Measurements from ENCODE around the gene WNT2. TPM values are rescaled to one million over a fixed set of nuclear protein-coding genes. Genes with fewer than 3 reads are reported as not detected.

WNT2 gene
- polyA plus RNA-seq, 1 donor from 2014 or later, result not detected

- H3K27ac ChIP-seq (ENCODE audit: low read length), result no peak overlapping the region
- no peaks in the 10 kb centered on the region for H3K9me2 ChIP-seq (ENCODE audit: insufficient read depth, low read length)
- H3F3A ChIP-seq (ENCODE audit: insufficient read depth, low read length, poor library complexity, severe bottlenecking), result no peaks in the 10 kb centered on the region
- no peak overlapping the region for H3K4me3 ChIP-seq (ENCODE audit: low read length)
- no peaks in the 10 kb centered on the region for H3K9me3 ChIP-seq (ENCODE audit: low read length)
- H3K36me3 ChIP-seq (ENCODE audit: insufficient read depth, low read length), result no peaks in the 10 kb centered on the region
- no peaks in the 10 kb centered on the region for H4K20me1 ChIP-seq (ENCODE audit: insufficient read depth)
- no peak overlapping the region for H2AFZ ChIP-seq (ENCODE audit: low read depth, low read length)
- no peak overlapping the region for H3K4me2 ChIP-seq (ENCODE audit: low read length)
- TF ChIP-seq SMC3 (conservative IDR thresholded peaks at IDR 0.05; ENCODE audit: poor library complexity) (no peak), EP300 (conservative IDR thresholded peaks at IDR 0.05; ENCODE audit: poor library complexity, severe bottlenecking) (no peak), TAF1 (IDR thresholded peaks at IDR 0.05; ENCODE audit: low read depth) (no peak), POLR2AphosphoS5 (IDR thresholded peaks at IDR 0.05) (no peak), MXI1 (conservative IDR thresholded peaks at IDR 0.05; ENCODE audit: poor library complexity, severe bottlenecking) (no peak), RAD21 (conservative IDR thresholded peaks at IDR 0.05) (no peak), CTCF (IDR thresholded peaks at IDR 0.05; ENCODE audit: poor library complexity, severe bottlenecking) (no peak), EZH2 (IDR thresholded peaks at IDR 0.05; ENCODE audit: borderline replicate concordance, insufficient read depth, low read length, poor library complexity, severe bottlenecking) (no peak)
- TF ChIP-seq, protein P1, sequence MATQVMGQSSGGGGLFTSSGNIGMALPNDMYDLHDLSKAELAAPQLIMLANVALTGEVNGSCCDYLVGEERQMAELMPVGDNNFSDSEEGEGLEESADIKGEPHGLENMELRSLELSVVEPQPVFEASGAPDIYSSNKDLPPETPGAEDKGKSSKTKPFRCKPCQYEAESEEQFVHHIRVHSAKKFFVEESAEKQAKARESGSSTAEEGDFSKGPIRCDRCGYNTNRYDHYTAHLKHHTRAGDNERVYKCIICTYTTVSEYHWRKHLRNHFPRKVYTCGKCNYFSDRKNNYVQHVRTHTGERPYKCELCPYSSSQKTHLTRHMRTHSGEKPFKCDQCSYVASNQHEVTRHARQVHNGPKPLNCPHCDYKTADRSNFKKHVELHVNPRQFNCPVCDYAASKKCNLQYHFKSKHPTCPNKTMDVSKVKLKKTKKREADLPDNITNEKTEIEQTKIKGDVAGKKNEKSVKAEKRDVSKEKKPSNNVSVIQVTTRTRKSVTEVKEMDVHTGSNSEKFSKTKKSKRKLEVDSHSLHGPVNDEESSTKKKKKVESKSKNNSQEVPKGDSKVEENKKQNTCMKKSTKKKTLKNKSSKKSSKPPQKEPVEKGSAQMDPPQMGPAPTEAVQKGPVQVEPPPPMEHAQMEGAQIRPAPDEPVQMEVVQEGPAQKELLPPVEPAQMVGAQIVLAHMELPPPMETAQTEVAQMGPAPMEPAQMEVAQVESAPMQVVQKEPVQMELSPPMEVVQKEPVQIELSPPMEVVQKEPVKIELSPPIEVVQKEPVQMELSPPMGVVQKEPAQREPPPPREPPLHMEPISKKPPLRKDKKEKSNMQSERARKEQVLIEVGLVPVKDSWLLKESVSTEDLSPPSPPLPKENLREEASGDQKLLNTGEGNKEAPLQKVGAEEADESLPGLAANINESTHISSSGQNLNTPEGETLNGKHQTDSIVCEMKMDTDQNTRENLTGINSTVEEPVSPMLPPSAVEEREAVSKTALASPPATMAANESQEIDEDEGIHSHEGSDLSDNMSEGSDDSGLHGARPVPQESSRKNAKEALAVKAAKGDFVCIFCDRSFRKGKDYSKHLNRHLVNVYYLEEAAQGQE (IDR thresholded peaks at IDR 0.05; ENCODE audit: borderline replicate concordance), result no peak
- no peaks in the 10 kb centered on the region for H3K79me2 ChIP-seq (replicated peaks; ENCODE audit: insufficient read depth, low read length)
- no peak overlapping the region for H3K9ac ChIP-seq (ENCODE audit: low read length)
- no peaks in the 10 kb centered on the region for H3K27me3 ChIP-seq (ENCODE audit: insufficient read depth, low read depth, low read length)
Observed at GRCh38 chr7:117273814-117274225, 49.0 kb downstream of the WNT2 start.

- no peak for TF ChIP-seq RAD21 (conservative IDR thresholded peaks at IDR 0.05)
- no peak for TF ChIP-seq POLR2AphosphoS5 (IDR thresholded peaks at IDR 0.05)
- TF ChIP-seq MXI1 (conservative IDR thresholded peaks at IDR 0.05; ENCODE audit: poor library complexity, severe bottlenecking), result no peak
- no peak for TF ChIP-seq SMC3 (conservative IDR thresholded peaks at IDR 0.05; ENCODE audit: poor library complexity)
- TF ChIP-seq TAF1 (IDR thresholded peaks at IDR 0.05; ENCODE audit: low read depth), result no peak
- TF ChIP-seq, protein P1 (IDR thresholded peaks at IDR 0.05; ENCODE audit: borderline replicate concordance), result no peak
- TF ChIP-seq EP300 (conservative IDR thresholded peaks at IDR 0.05; ENCODE audit: poor library complexity, severe bottlenecking), result no peak
- no peak for TF ChIP-seq CTCF (IDR thresholded peaks at IDR 0.05; ENCODE audit: poor library complexity, severe bottlenecking)
- TF ChIP-seq EZH2 (IDR thresholded peaks at IDR 0.05; ENCODE audit: borderline replicate concordance, insufficient read depth, low read length, poor library complexity, severe bottlenecking), result no peak
- no peaks in the 10 kb centered on the region for H4K20me1 ChIP-seq (ENCODE audit: insufficient read depth)
- H2AFZ ChIP-seq (ENCODE audit: low read depth, low read length), result no peak overlapping the region
- H3K4me3 ChIP-seq (ENCODE audit: low read length), result no peak overlapping the region
- H3K9ac ChIP-seq (ENCODE audit: low read length), result no peak overlapping the region
- no peaks in the 10 kb centered on the region for H3K27me3 ChIP-seq (ENCODE audit: insufficient read depth, low read depth, low read length)
- H3K36me3 ChIP-seq (ENCODE audit: insufficient read depth, low read length), result no peaks in the 10 kb centered on the region
- no peaks in the 10 kb centered on the region for H3K79me2 ChIP-seq (replicated peaks; ENCODE audit: insufficient read depth, low read length)
- H3K4me2 ChIP-seq (ENCODE audit: low read length), result no peak overlapping the region
- H3F3A ChIP-seq (ENCODE audit: insufficient read depth, low read length, poor library complexity, severe bottlenecking), result no peaks in the 10 kb centered on the region
- H3K9me3 ChIP-seq (ENCODE audit: low read length), result no peaks in the 10 kb centered on the region
- H3K27ac ChIP-seq (ENCODE audit: low read length), result no peak overlapping the region
- H3K9me2 ChIP-seq (ENCODE audit: insufficient read depth, low read length), result no peaks in the 10 kb centered on the region
Observed at GRCh38 chr7:117273325-117273724, 49.5 kb downstream of the WNT2 start.
